ENCODE results near the gene TNN.

GRCh38 chr1:175095069-175095468 lies 27.4 kb downstream of the TNN start:
- TF ChIP-seq CTCF (conservative IDR thresholded peaks at IDR 0.05; ENCODE audit: low read depth, low read length) (no peak), EZH2 (IDR thresholded peaks at IDR 0.05; ENCODE audit: low read length, unreplicated experiment) (no peak), EZH2phosphoT487 (IDR thresholded peaks at IDR 0.05; ENCODE audit: borderline replicate concordance, low read length) (no peak)
